ENCODE data around the gene GSE1. TPM values are rescaled to one million over a fixed set of nuclear protein-coding genes. Genes with fewer than 3 reads are reported as not detected.

GSE1 gene
- total and polyA plus RNA-seq, 2 experiments from 2014 or later = 27.9 to 43.5 TPM

GRCh38 chr16:85586380-85587104 lies 26.6 kb upstream of the GSE1 start:
- no peaks in the 10 kb centered on the region for H3K9me2 ChIP-seq (replicated peaks; ENCODE audit: insufficient read depth)
- peaks cover 91% of the 10 kb centered on the region for H3K79me2 ChIP-seq
- no peak for DNase-seq (ENCODE audit: low spot score)
- H3K36me3 ChIP-seq (replicated peaks; ENCODE audit: insufficient read depth, low read depth) = no peaks in the 10 kb centered on the region
- peaks cover 65% of the 10 kb centered on the region for H4K20me1 ChIP-seq (ENCODE audit: insufficient read depth, poor library complexity, severe bottlenecking)
- no peaks in the 10 kb centered on the region for H3K9me3 ChIP-seq (ENCODE audit: low read depth)
- peaks cover 45% of the 10 kb centered on the region for H3K4me1 ChIP-seq (ENCODE audit: insufficient read depth)
- H3K4me3 ChIP-seq = no peak overlapping the region
- H2AFZ ChIP-seq = no peak overlapping the region
- no peak overlapping the region for H3K27ac ChIP-seq
- TF ChIP-seq, protein P1, sequence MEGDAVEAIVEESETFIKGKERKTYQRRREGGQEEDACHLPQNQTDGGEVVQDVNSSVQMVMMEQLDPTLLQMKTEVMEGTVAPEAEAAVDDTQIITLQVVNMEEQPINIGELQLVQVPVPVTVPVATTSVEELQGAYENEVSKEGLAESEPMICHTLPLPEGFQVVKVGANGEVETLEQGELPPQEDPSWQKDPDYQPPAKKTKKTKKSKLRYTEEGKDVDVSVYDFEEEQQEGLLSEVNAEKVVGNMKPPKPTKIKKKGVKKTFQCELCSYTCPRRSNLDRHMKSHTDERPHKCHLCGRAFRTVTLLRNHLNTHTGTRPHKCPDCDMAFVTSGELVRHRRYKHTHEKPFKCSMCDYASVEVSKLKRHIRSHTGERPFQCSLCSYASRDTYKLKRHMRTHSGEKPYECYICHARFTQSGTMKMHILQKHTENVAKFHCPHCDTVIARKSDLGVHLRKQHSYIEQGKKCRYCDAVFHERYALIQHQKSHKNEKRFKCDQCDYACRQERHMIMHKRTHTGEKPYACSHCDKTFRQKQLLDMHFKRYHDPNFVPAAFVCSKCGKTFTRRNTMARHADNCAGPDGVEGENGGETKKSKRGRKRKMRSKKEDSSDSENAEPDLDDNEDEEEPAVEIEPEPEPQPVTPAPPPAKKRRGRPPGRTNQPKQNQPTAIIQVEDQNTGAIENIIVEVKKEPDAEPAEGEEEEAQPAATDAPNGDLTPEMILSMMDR (IDR thresholded peaks at IDR 0.05; ENCODE audit: poor library complexity) = no peak
- TF ChIP-seq EZH2phosphoT487 (IDR thresholded peaks at IDR 0.05; ENCODE audit: low read depth, severe bottlenecking, unreplicated experiment) (no peak), EZH2 (IDR thresholded peaks at IDR 0.05; ENCODE audit: borderline replicate concordance) (no peak)
- 53% methylated on average over 18 of the region's 31 CpGs for WGBS (ENCODE audit: low lambda C conversion rate, missing lambda C conversion rate)
- H3K4me2 ChIP-seq = no peak overlapping the region
- no peaks in the 10 kb centered on the region for H3K27me3 ChIP-seq

- peaks cover 61% of the 10 kb centered on the region for H4K20me1 ChIP-seq (ENCODE audit: insufficient read depth, poor library complexity, severe bottlenecking)
- H3K79me2 ChIP-seq = peaks cover 86% of the 10 kb centered on the region
- peaks cover 34% of the 10 kb centered on the region for H3K4me1 ChIP-seq (ENCODE audit: insufficient read depth)
- H3K4me2 ChIP-seq = no peak overlapping the region
- H3K27ac ChIP-seq = no peak overlapping the region
- H3K27me3 ChIP-seq = no peaks in the 10 kb centered on the region
- H3K9me2 ChIP-seq (replicated peaks; ENCODE audit: insufficient read depth) = no peaks in the 10 kb centered on the region
- 78% methylated on average over 26 of the region's 26 CpGs for WGBS (ENCODE audit: low lambda C conversion rate, missing lambda C conversion rate)
- DNase-seq (ENCODE audit: low spot score) = no peak
- no peaks in the 10 kb centered on the region for H3K36me3 ChIP-seq (replicated peaks; ENCODE audit: insufficient read depth, low read depth)
- H3K4me3 ChIP-seq = no peak overlapping the region
- H3K9me3 ChIP-seq (ENCODE audit: low read depth) = no peaks in the 10 kb centered on the region
- no peak overlapping the region for H2AFZ ChIP-seq
- TF ChIP-seq EZH2 (IDR thresholded peaks at IDR 0.05; ENCODE audit: borderline replicate concordance) = no peak
- TF ChIP-seq, protein P1 (IDR thresholded peaks at IDR 0.05; ENCODE audit: poor library complexity) = no peak
Observed at GRCh38 chr16:85587762-85588556, 25.2 kb upstream of the GSE1 start.

GRCh38 chr16:85588562-85589503 lies 24.3 kb upstream of the GSE1 start:
- TF ChIP-seq EZH2phosphoT487 (IDR thresholded peaks at IDR 0.05; ENCODE audit: low read depth, severe bottlenecking, unreplicated experiment) = no peak
- TF ChIP-seq EZH2 (IDR thresholded peaks at IDR 0.05; ENCODE audit: borderline replicate concordance) = no peak
- TF ChIP-seq, protein P1 (IDR thresholded peaks at IDR 0.05; ENCODE audit: poor library complexity) = no peak
- no peak overlapping the region for H2AFZ ChIP-seq
- no peaks in the 10 kb centered on the region for H3K27me3 ChIP-seq
- no peak overlapping the region for H3K27ac ChIP-seq
- no peak overlapping the region for H3K4me3 ChIP-seq
- H3K9me2 ChIP-seq (replicated peaks; ENCODE audit: insufficient read depth) = no peaks in the 10 kb centered on the region
- H3K4me1 ChIP-seq (ENCODE audit: insufficient read depth) = peaks cover 30% of the 10 kb centered on the region
- H3K79me2 ChIP-seq = peaks cover 85% of the 10 kb centered on the region
- no peak overlapping the region for H3K4me2 ChIP-seq
- DNase-seq (ENCODE audit: low spot score) = no peak
- WGBS (ENCODE audit: low lambda C conversion rate, missing lambda C conversion rate) = 78% methylated on average over 25 of the region's 27 CpGs
- H3K36me3 ChIP-seq (replicated peaks; ENCODE audit: insufficient read depth, low read depth) = no peaks in the 10 kb centered on the region
- H4K20me1 ChIP-seq (ENCODE audit: insufficient read depth, poor library complexity, severe bottlenecking) = peaks cover 57% of the 10 kb centered on the region
- no peaks in the 10 kb centered on the region for H3K9me3 ChIP-seq (ENCODE audit: low read depth)
